Prostate gland (tissue), 2 donors: ENCODE measurements around the gene CYB5A.

Experiments used
- POLR2A ChIP-seq: fragments of 450-650 bp; IDR thresholded peaks from one replicate; pipeline ENCODE4 v1.6.1; 2016; ENCODE audit warnings: antibody characterized with exemption, mild to moderate bottlenecking
- POLR2AphosphoS5 ChIP-seq: sonication (generic); formaldehyde crosslinking; IDR thresholded peaks from one replicate; pipeline ENCODE4 v1.6.1; 2017; ENCODE audit warnings: antibody characterized with exemption
- TF ChIP-seq, protein P1 (sequence below), 4 experiments: fragments of 200-600 bp in 2 of 4; fragments of 450-650 bp in 2 of 4; sonication (generic) in 2 of 4; IDR thresholded peaks; 1 replicate in 3 of 4; 2 replicates in 1 of 4; pipeline ENCODE4 v1.5.1; 2016 to 2019; ENCODE audit warnings: antibody characterized with exemption in 4 of 4, mild to moderate bottlenecking in 2 of 4, moderate library complexity in 2 of 4

DNA sequence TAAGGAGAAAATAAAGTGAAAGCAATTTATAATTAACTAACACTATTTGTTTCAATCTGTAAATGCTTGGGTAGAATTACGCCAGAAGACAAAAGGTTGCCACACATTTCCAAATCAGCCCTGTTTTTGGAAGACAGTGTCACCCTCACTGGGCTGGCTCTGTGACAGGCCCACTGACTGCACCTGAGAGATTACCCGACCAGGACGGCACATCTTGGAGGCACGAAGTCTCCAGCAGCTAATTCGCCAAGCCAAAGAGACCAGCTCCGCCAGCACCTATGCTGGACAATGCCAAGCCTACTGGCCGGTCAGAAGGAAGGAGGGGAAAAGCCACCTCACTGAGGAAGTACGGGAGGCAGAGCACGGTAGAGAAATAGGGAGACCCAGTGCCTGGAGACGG is 61.9 kb downstream of the CYB5A start:
- no peak for TF ChIP-seq POLR2A
- TF ChIP-seq POLR2AphosphoS5: no peak
- TF ChIP-seq, protein P1, sequence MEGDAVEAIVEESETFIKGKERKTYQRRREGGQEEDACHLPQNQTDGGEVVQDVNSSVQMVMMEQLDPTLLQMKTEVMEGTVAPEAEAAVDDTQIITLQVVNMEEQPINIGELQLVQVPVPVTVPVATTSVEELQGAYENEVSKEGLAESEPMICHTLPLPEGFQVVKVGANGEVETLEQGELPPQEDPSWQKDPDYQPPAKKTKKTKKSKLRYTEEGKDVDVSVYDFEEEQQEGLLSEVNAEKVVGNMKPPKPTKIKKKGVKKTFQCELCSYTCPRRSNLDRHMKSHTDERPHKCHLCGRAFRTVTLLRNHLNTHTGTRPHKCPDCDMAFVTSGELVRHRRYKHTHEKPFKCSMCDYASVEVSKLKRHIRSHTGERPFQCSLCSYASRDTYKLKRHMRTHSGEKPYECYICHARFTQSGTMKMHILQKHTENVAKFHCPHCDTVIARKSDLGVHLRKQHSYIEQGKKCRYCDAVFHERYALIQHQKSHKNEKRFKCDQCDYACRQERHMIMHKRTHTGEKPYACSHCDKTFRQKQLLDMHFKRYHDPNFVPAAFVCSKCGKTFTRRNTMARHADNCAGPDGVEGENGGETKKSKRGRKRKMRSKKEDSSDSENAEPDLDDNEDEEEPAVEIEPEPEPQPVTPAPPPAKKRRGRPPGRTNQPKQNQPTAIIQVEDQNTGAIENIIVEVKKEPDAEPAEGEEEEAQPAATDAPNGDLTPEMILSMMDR (IDR thresholded peaks at IDR 0.05): no peak
